Sigmoid colon (tissue), 7 donors: Measurements from ENCODE around the gene RAB25. TPM values are rescaled to one million over a fixed set of nuclear protein-coding genes. Genes with fewer than 3 reads are reported as not detected.

Source experiments
- DNase-seq: peaks from one replicate; pipeline ENCODE4 v3.0.0-alpha.2; 2019
- H3K27ac ChIP-seq, 4 donors: fragments of 200-600 bp; sonication (generic); one replicate each; pipeline ENCODE4 v1.5.1; 2016 to 2019; ENCODE audit warnings: mild to moderate bottlenecking in 1 of 4
- H3K27me3 ChIP-seq, 3 donors: fragments of 200-600 bp; sonication (generic); one replicate each; pipeline ENCODE4 v1.5.1; 2019; ENCODE audit warnings: mild to moderate bottlenecking in 1 of 3
- H3K36me3 ChIP-seq, 4 donors: fragments of 200-600 bp; sonication (generic); one replicate each; pipeline ENCODE4 v1.5.1; 2016 to 2019
- H3K4me1 ChIP-seq, 4 donors: fragments of 200-600 bp; sonication (generic); one replicate each; pipeline ENCODE4 v1.5.1; 2017 to 2019
- H3K4me3 ChIP-seq, 4 donors: fragments of 200-600 bp; sonication (generic); one replicate each; pipeline ENCODE4 v1.5.1; 2017 to 2019; ENCODE audit warnings: mild to moderate bottlenecking in 2 of 4, moderate library complexity in 1 of 4
- H3K9me3 ChIP-seq, 4 donors: fragments of 200-600 bp in 3 of 4; sonication (generic) in 3 of 4; one replicate each; pipeline versions ENCODE4 v1.5.1 to v1.6.1; 2013 to 2019
- EP300 ChIP-seq, 4 donors: sonication (generic); formaldehyde crosslinking; IDR thresholded peaks; one replicate each; pipeline ENCODE4 v1.6.1; 2017; ENCODE audit warnings: antibody characterized with exemption in 4 of 4
- POLR2A ChIP-seq, 2 donors: fragments of 450-650 bp; IDR thresholded peaks; one replicate each; pipeline ENCODE4 v1.6.1; 2016; ENCODE audit warnings: antibody characterized with exemption in 2 of 2, mild to moderate bottlenecking in 2 of 2, moderate library complexity in 2 of 2
- POLR2AphosphoS5 ChIP-seq, 4 donors: sonication (generic); formaldehyde crosslinking; IDR thresholded peaks; one replicate each; pipeline ENCODE4 v1.6.1; 2017; ENCODE audit warnings: antibody characterized with exemption in 4 of 4
- WGBS, 2 donors: extraction: QIAGEN DNeasy Blood & Tissue Kit; methylation state at CpG; one replicate each; pipeline ENCODE4 v1.1.7; 2013; 5-methylcytosine and 5-hydroxymethylcytosine counted together
- intact Hi-C: fragments of 100-400 bp; cut with DNase I; formaldehyde crosslinking; loops from one replicate; pipeline ENCODE4 v1.15.1; 2023
- polyA plus RNA-seq, 3 donors: library from polyadenylated mRNA; stranded (reverse); fragments of 200-250 nt; gene quantifications; one replicate each; pipeline ENCODE4 v1.2.3, GENCODE V29; 2013
- total RNA-seq, 4 donors: library from RNA; depleted of rRNA; stranded (reverse); fragments of >200 nt; gene quantifications; one replicate each; pipeline ENCODE4 v1.1.0, GENCODE V29; 2016
- TF ChIP-seq, protein P1 (sequence below), 4 experiments: fragments of 450-650 bp in 3 of 4; fragments of 200-600 bp in 1 of 4; IDR thresholded peaks; one replicate each; pipeline ENCODE4 v1.5.1; 2016 to 2019; ENCODE audit warnings: antibody characterized with exemption in 4 of 4, mild to moderate bottlenecking in 3 of 4, moderate library complexity in 2 of 4
- donor health status: healthy with polysubstance abuse.
- donor health status: Bipolar disorder and iron deficiency.
- donor health status: healthy.

Gene RAB25
- total and polyA plus RNA-seq, 7 donors = 187 to 237 (median 201) TPM; not detected in 4

DNA sequence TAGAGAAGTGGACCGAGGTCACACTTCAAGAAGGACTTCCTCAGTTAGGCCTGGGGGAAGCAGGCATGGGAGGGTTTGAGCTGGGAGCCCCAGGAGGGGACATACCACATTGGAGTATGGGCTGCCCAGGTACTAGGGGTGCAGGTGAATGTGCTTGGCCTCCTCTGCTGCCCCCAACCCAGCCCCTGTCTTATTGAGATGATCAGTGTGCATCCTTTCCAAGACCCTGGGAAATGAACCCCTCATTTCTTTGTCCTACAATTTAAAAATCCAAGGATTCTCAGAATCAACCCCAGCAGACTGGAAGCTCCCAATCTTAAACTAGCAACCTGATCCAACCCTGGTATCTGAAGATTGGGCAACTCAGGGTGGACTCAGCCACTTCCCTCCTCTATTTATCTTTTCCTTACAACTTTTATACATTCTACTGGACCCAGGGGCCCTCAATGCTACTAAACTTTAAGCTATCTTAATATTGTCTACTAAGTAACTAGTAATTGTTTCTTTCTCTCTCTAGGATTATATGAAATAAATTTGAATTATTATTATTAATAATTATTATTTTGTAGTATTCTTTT lies 12.2 kb downstream of the RAB25 start:
- Histone ChIP-seq H3K27ac (no peak overlapping the region), H3K4me3 (no peak overlapping the region), H3K36me3 (no peaks in the 10 kb centered on the region), H3K27me3 (peaks cover 0 to 13% (median 0%) of the 10 kb centered on the region in 3 donors), H3K4me1 (peaks cover 0 to 16% (median 12%) of the 10 kb centered on the region in 4 donors), H3K9me3 (no peaks in the 10 kb centered on the region)
- WGBS, 2 donors = 27 to 37% methylated on average over 1 of the region's 1 CpG
- intact Hi-C loops = no loop called here
- no peak for DNase-seq
- TF ChIP-seq POLR2AphosphoS5 (IDR thresholded peaks at IDR 0.05) (no peak), POLR2A (IDR thresholded peaks at IDR 0.05) (no peak), EP300 (IDR thresholded peaks at IDR 0.05) (no peak)
- TF ChIP-seq, protein P1, sequence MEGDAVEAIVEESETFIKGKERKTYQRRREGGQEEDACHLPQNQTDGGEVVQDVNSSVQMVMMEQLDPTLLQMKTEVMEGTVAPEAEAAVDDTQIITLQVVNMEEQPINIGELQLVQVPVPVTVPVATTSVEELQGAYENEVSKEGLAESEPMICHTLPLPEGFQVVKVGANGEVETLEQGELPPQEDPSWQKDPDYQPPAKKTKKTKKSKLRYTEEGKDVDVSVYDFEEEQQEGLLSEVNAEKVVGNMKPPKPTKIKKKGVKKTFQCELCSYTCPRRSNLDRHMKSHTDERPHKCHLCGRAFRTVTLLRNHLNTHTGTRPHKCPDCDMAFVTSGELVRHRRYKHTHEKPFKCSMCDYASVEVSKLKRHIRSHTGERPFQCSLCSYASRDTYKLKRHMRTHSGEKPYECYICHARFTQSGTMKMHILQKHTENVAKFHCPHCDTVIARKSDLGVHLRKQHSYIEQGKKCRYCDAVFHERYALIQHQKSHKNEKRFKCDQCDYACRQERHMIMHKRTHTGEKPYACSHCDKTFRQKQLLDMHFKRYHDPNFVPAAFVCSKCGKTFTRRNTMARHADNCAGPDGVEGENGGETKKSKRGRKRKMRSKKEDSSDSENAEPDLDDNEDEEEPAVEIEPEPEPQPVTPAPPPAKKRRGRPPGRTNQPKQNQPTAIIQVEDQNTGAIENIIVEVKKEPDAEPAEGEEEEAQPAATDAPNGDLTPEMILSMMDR (IDR thresholded peaks at IDR 0.05) = no peak

DNA sequence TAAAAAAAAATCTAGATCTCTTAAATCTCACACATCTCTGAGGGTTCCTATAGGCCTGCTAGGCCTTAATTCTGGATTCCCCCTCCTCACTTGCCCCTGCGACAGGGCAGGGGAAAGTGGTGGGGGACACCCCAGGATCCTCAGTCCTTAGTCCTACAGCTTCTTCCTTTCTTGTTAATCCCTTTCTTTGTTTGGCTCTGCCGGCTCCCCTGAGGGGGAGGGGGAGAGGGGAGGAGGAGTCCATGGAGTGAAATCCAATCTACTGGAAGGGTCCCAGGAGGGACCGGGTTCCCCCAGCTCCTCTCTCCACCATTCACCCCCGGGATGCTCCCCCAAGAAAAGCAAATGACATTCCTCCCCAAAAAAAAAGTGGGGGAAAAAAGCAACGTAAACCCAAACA lies 12.8 kb downstream of the RAB25 start:
- intact Hi-C loops = no loop called here
- Histone ChIP-seq H3K4me1 (peaks cover 0 to 16% (median 12%) of the 10 kb centered on the region in 4 donors), H3K27me3 (peaks cover 0 to 13% (median 0%) of the 10 kb centered on the region in 3 donors), H3K36me3 (no peaks in the 10 kb centered on the region), H3K9me3 (no peaks in the 10 kb centered on the region), H3K4me3 (no peak overlapping the region), H3K27ac (no peak overlapping the region)
- 71 to 72% methylated on average over 5 of the region's 5 CpGs for WGBS, 2 donors
- no peak for DNase-seq
- no peak for TF ChIP-seq POLR2A (IDR thresholded peaks at IDR 0.05)

GRCh38 chr1:156074661-156075060 lies 13.7 kb downstream of the RAB25 start:
- WGBS, 2 donors = 50 to 66% methylated on average over 8 of the region's 8 CpGs
- H3K27ac ChIP-seq = no peak overlapping the region
- no peaks in the 10 kb centered on the region for H3K36me3 ChIP-seq
- DNase-seq = no peak
- H3K9me3 ChIP-seq = no peaks in the 10 kb centered on the region
- no peak for TF ChIP-seq POLR2A (IDR thresholded peaks at IDR 0.05)
- no peak for TF ChIP-seq EP300 (IDR thresholded peaks at IDR 0.05)
- no peak for TF ChIP-seq POLR2AphosphoS5 (IDR thresholded peaks at IDR 0.05)
- TF ChIP-seq, protein P1 (IDR thresholded peaks at IDR 0.05) = no peak
- H3K4me3 ChIP-seq = no peak overlapping the region
- peaks cover 0 to 16% (median 12%) of the 10 kb centered on the region in 4 donors for H3K4me1 ChIP-seq
- intact Hi-C loops = no loop called here
- H3K27me3 ChIP-seq = peaks cover 0 to 13% (median 0%) of the 10 kb centered on the region in 3 donors

- Histone ChIP-seq H3K27ac (no peak overlapping the region), H3K4me1 (peaks cover 0 to 16% (median 12%) of the 10 kb centered on the region in 4 donors), H3K36me3 (no peaks in the 10 kb centered on the region), H3K4me3 (no peak overlapping the region), H3K9me3 (no peaks in the 10 kb centered on the region), H3K27me3 (peaks cover 0 to 13% (median 0%) of the 10 kb centered on the region in 3 donors)
- TF ChIP-seq EP300 (IDR thresholded peaks at IDR 0.05) = no peak
- TF ChIP-seq POLR2AphosphoS5 (IDR thresholded peaks at IDR 0.05) = no peak
- TF ChIP-seq, protein P1 (IDR thresholded peaks at IDR 0.05) = no peak
- TF ChIP-seq POLR2A (IDR thresholded peaks at IDR 0.05) = no peak
- 37 to 50% methylated on average over 3 of the region's 3 CpGs for WGBS, 2 donors
- DNase-seq = no peak
- intact Hi-C loops = no loop called here
Measured at GRCh38 chr1:156075162-156075561, 14.2 kb downstream of the RAB25 start.

GRCh38 chr1:156075775-156076204 lies 14.8 kb downstream of the RAB25 start:
- H3K9me3 ChIP-seq = no peaks in the 10 kb centered on the region
- 73 to 76% methylated on average over 4 of the region's 4 CpGs for WGBS, 2 donors
- H3K4me1 ChIP-seq = peaks cover 0 to 16% (median 12%) of the 10 kb centered on the region in 4 donors
- peaks cover 0 to 9% (median 0%) of the 10 kb centered on the region in 3 donors for H3K27me3 ChIP-seq
- no peak for DNase-seq
- H3K36me3 ChIP-seq = no peaks in the 10 kb centered on the region
- TF ChIP-seq POLR2A (IDR thresholded peaks at IDR 0.05) (no peak), POLR2AphosphoS5 (IDR thresholded peaks at IDR 0.05) (no peak), EP300 (IDR thresholded peaks at IDR 0.05) (no peak)
- TF ChIP-seq, protein P1 (IDR thresholded peaks at IDR 0.05) = no peak
- peak overlapping the region in 3 of 4 donors; percentile 48 to 71 (median 66) for H3K4me3 ChIP-seq
- H3K27ac ChIP-seq = peak overlapping the region in 2 of 4 donors; percentile 59 to 73
- intact Hi-C loops = no loop called here
